Astrocyte of the cerebellum (primary cell): ENCODE results near the gene LDB3.
A peak's percentile ranks its signal among the peaks of the same experiment; 100 is the strongest.

ENCODE experiments used
- DNase-seq: peaks from one replicate; pipeline ENCODE4 v3.0.0-alpha.2; 2011; ENCODE audit warnings: low read depth
- H3K4me3 ChIP-seq: 2 replicates; pipeline ENCODE4 v1.5.1; 2011; ENCODE audit warnings: mild to moderate bottlenecking, low read depth, low read length, moderate library complexity
- in situ Hi-C: cut with HindIII; loops from 2 replicates; pipeline ENCODE4 v1.10.0; 2017; ENCODE audit warnings: low sequenced_read_pairs
- TF ChIP-seq, protein P1 (sequence below): IDR thresholded peaks from 2 replicates; pipeline ENCODE4 v1.5.1; 2012; ENCODE audit warnings: low read length, low read depth, moderate library complexity, mild to moderate bottlenecking; ENCODE audit errors: missing control alignments

LDB3 gene

GRCh38 chr10:86712317-86712707 lies 44.0 kb downstream of the LDB3 start:
- no peak for DNase-seq
- in situ Hi-C loops = no loop called here
- H3K4me3 ChIP-seq = peak overlapping the region; percentile 51
- TF ChIP-seq, protein P1, sequence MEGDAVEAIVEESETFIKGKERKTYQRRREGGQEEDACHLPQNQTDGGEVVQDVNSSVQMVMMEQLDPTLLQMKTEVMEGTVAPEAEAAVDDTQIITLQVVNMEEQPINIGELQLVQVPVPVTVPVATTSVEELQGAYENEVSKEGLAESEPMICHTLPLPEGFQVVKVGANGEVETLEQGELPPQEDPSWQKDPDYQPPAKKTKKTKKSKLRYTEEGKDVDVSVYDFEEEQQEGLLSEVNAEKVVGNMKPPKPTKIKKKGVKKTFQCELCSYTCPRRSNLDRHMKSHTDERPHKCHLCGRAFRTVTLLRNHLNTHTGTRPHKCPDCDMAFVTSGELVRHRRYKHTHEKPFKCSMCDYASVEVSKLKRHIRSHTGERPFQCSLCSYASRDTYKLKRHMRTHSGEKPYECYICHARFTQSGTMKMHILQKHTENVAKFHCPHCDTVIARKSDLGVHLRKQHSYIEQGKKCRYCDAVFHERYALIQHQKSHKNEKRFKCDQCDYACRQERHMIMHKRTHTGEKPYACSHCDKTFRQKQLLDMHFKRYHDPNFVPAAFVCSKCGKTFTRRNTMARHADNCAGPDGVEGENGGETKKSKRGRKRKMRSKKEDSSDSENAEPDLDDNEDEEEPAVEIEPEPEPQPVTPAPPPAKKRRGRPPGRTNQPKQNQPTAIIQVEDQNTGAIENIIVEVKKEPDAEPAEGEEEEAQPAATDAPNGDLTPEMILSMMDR = no peak

DNA sequence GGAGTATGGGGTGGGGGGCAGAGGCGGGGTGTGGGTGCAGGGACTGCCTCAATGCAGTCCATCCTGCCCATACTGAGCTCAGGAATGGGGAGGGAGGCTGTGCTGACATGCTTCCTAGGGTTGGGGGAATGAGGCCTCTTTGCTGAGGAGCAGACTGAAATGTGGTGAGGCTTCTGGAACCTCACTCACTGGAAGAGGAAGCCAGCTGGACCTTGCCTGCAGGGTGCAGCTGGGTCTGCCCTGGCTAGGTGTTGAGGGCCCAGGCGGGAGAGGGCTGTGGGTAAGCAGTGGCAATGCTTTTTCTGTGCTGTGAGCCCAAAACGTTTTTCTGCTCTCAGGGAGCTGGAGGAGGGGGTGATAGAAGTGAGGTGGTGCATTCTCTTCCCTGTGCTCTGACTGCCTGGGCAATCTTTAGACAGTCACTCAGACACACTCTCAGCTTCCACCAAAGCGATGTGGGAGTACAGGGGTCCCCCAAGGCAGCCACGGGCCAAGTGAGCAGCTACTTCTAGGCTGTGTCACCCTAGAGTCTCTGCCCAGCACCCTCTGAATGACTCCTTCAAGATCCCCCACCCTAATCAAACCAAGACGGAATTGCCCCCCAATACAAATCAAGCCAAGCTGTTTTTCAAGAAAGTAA lies 47.0 kb downstream of the LDB3 start:
- in situ Hi-C loops = no loop called here
- no peak for DNase-seq
- TF ChIP-seq, protein P1 = no peak
- H3K4me3 ChIP-seq = no peak overlapping the region

DNA sequence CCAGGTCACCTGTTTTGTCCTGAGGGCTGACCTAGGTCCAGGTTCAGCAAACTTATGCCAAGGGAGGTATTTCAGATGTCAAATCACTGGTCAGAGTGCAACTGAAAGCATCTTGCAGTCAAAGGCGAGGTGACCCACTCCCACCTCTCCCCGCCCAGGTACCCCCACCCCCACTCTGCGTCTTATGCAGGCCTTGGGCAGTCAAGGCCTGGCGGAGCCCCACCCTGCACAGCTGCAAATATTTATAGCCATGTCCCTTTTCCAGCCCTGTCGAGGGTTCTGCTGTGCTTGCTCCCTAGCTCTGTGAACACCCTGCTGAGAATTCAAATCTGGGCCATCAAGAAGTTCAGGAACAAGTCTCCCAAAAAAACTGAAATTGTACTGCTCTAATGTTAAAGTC lies 47.5 kb downstream of the LDB3 start:
- in situ Hi-C loops = no loop called here
- TF ChIP-seq, protein P1 = no peak
- H3K4me3 ChIP-seq = no peak overlapping the region
- DNase-seq = no peak

GRCh38 chr10:86716466-86716865 lies 48.2 kb downstream of the LDB3 start:
- in situ Hi-C loops = no loop called here
- TF ChIP-seq, protein P1 = no peak
- H3K4me3 ChIP-seq = no peak overlapping the region
- no peak for DNase-seq

GRCh38 chr10:86718556-86718955 lies 50.2 kb downstream of the LDB3 start:
- in situ Hi-C loops = no loop called here
- H3K4me3 ChIP-seq = no peak overlapping the region
- TF ChIP-seq, protein P1 = no peak
- DNase-seq = no peak

GRCh38 chr10:86721232-86721631 lies 52.9 kb downstream of the LDB3 start:
- H3K4me3 ChIP-seq = no peak overlapping the region
- in situ Hi-C loops = no loop called here
- TF ChIP-seq, protein P1 = no peak
- no peak for DNase-seq
